ENCODE results near the gene MEGF11.

The MEGF11 gene

GRCh38 chr15:66253418-66254088, at the start of gene MEGF11:
TSS of gene MEGF11 (minus strand) at chr15:66253750. CDS start at chr15:66128403, 125,347 bp downstream.
- peaks cover 61% of the 10 kb centered on the region for H3K27me3 ChIP-seq (ENCODE audit: insufficient read depth, poor library complexity, severe bottlenecking)
- H3K9me3 ChIP-seq (ENCODE audit: severe bottlenecking): no peaks in the 10 kb centered on the region
- DNase-seq (ENCODE audit: low spot score) (no peak), ATAC-seq (ENCODE audit: low read depth) (peak; percentile 55)
- TF ChIP-seq, protein P1, sequence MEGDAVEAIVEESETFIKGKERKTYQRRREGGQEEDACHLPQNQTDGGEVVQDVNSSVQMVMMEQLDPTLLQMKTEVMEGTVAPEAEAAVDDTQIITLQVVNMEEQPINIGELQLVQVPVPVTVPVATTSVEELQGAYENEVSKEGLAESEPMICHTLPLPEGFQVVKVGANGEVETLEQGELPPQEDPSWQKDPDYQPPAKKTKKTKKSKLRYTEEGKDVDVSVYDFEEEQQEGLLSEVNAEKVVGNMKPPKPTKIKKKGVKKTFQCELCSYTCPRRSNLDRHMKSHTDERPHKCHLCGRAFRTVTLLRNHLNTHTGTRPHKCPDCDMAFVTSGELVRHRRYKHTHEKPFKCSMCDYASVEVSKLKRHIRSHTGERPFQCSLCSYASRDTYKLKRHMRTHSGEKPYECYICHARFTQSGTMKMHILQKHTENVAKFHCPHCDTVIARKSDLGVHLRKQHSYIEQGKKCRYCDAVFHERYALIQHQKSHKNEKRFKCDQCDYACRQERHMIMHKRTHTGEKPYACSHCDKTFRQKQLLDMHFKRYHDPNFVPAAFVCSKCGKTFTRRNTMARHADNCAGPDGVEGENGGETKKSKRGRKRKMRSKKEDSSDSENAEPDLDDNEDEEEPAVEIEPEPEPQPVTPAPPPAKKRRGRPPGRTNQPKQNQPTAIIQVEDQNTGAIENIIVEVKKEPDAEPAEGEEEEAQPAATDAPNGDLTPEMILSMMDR (IDR thresholded peaks at IDR 0.05; ENCODE audit: poor library complexity, severe bottlenecking): no peak
- H3K36me3 ChIP-seq (ENCODE audit: low read depth): no peaks in the 10 kb centered on the region
- H3K4me3 ChIP-seq (ENCODE audit: severe bottlenecking): peak within 1 kb of the TSS; percentile 27
- H3K4me1 ChIP-seq (ENCODE audit: insufficient read depth, poor library complexity, severe bottlenecking): no peaks in the 10 kb centered on the region
- no peak within 1 kb of the TSS for H3K27ac ChIP-seq (ENCODE audit: poor library complexity, severe bottlenecking)

- Histone ChIP-seq H3K4me3 (ENCODE audit: severe bottlenecking) (no peak overlapping the region), H3K36me3 (ENCODE audit: low read depth) (peaks cover 27% of the 10 kb centered on the region), H3K27me3 (ENCODE audit: insufficient read depth, poor library complexity, severe bottlenecking) (no peaks in the 10 kb centered on the region), H3K27ac (ENCODE audit: poor library complexity, severe bottlenecking) (no peak overlapping the region), H3K9me3 (ENCODE audit: severe bottlenecking) (no peaks in the 10 kb centered on the region), H3K4me1 (ENCODE audit: insufficient read depth, poor library complexity, severe bottlenecking) (peaks cover 3% of the 10 kb centered on the region)
- ATAC-seq (ENCODE audit: low read depth) (no peak), DNase-seq (ENCODE audit: low spot score) (no peak)
- TF ChIP-seq, protein P1 (IDR thresholded peaks at IDR 0.05; ENCODE audit: poor library complexity, severe bottlenecking): no peak
Measured at GRCh38 chr15:66302489-66303278, 49.1 kb upstream of the MEGF11 start.

DNA sequence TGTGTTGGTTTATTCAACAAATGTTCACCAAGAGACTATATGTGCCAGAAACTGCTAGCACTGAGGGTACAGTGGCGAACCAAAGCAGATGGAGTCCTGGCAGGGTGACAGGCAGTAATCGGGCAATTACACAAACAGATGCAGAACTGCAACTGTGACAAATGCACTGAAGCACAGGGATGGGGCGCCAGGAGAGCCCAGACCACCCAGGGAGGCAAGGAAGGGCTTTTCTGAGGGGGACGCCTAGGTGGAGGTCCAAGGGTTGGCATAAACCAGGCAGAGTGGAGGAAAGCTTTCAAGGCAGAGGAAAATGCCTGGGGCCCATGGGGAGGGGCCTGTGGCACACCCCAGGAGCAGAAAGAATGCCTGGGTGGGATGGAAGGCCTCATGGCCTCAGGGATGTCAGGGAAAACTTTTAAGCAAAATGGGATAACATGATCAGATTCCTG, 45.3 kb upstream of the MEGF11 start:
- Histone ChIP-seq H3K9me3 (ENCODE audit: severe bottlenecking) (no peaks in the 10 kb centered on the region), H3K4me1 (ENCODE audit: insufficient read depth, poor library complexity, severe bottlenecking) (peaks cover 24% of the 10 kb centered on the region), H3K4me3 (ENCODE audit: severe bottlenecking) (no peak overlapping the region), H3K27ac (ENCODE audit: poor library complexity, severe bottlenecking) (peak overlapping the region; percentile 9), H3K27me3 (ENCODE audit: insufficient read depth, poor library complexity, severe bottlenecking) (no peaks in the 10 kb centered on the region), H3K36me3 (ENCODE audit: low read depth) (peaks cover 42% of the 10 kb centered on the region)
- 0 out of 3 replicates have a peak, but pooled peaks have one; percentile 15 for ATAC-seq (ENCODE audit: low read depth)
- no peak for DNase-seq (ENCODE audit: low spot score)
- TF ChIP-seq, protein P1 (IDR thresholded peaks at IDR 0.05; ENCODE audit: poor library complexity, severe bottlenecking): no peak

DNA sequence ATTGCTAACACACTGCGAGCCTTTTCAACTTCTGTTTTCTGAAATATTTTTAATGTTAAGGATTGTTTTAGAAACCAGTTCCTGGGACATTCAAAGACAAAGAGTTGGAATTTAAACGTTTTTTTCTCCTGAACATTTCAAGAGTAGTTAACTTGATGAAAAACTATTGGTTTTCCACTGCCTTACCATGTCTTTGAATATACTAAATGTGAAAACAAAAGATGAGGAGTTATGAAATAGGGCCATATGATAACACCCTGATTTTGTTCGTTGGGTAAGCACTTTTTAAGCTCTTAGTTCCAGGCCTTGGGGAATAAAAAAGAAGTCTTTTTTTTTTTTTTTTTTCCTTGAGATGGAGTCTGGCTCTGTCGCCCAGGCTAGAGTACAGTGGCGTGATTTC, 42.6 kb upstream of the MEGF11 start:
- Histone ChIP-seq H3K27ac (ENCODE audit: poor library complexity, severe bottlenecking) (peak overlapping the region; percentile 95), H3K4me3 (ENCODE audit: severe bottlenecking) (no peak overlapping the region), H3K9me3 (ENCODE audit: severe bottlenecking) (no peaks in the 10 kb centered on the region), H3K4me1 (ENCODE audit: insufficient read depth, poor library complexity, severe bottlenecking) (peaks cover 28% of the 10 kb centered on the region), H3K27me3 (ENCODE audit: insufficient read depth, poor library complexity, severe bottlenecking) (no peaks in the 10 kb centered on the region), H3K36me3 (ENCODE audit: low read depth) (peaks cover 36% of the 10 kb centered on the region)
- DNase-seq (ENCODE audit: low spot score) (no peak), ATAC-seq (ENCODE audit: low read depth) (no peak)
- TF ChIP-seq, protein P1 (IDR thresholded peaks at IDR 0.05; ENCODE audit: poor library complexity, severe bottlenecking): no peak

All from RWPE2 (cell line).